K562 (cell line): Measurements from ENCODE around the gene SH3BP2. TPM values are rescaled to one million over a fixed set of nuclear protein-coding genes. Genes with fewer than 3 reads are reported as not detected.

Experiments
- ATAC-seq: fragments of 200-7000 bp; cut with Tn5 transposase; 3 replicates; pipeline ENCODE4 v1.9.1; 2020; ENCODE audit warnings: moderate library complexity
- BruUV-seq: library from RNA; stranded (reverse); fragments of 400-500 nt; replicated peaks from 2 replicates; lab custom pipeline; 2021; lab: Mats Ljungman, UMichigan
- CTCF ChIA-PET: fragments of 300-600 bp; formaldehyde crosslinking; extraction: SDS; loops from one replicate; lab custom pipeline; 2021; ENCODE audit warnings: low intra/inter-chr PET ratio; lab: Yijun Ruan, JAX
- POLR2A ChIA-PET: fragments of 300-600, 350-650 bp; sonication (Branson Sonifier 250); formaldehyde crosslinking; extraction: SDS; loops from one replicate; lab custom pipeline; 2021; ENCODE audit warnings: antibody characterized with exemption, inconsistent platforms; lab: Yijun Ruan, JAX
- DNase-seq, 4 experiments: peaks; one replicate each; pipeline versions ENCODE4 v3.0.0 to v3.0.0-alpha.2; 2011 to 2018; ENCODE audit warnings: low spot score in 3 of 4, mixed read lengths in 3 of 4; ENCODE audit errors: extremely low read depth in 1 of 4
- FAIRE-seq: peaks from 2 replicates; lab custom pipeline; 2011; peaks lifted over from hg19 to GRCh38; lab: Jason Lieb, UNC
- H2AFZ ChIP-seq: 2 replicates; pipeline ENCODE4 v1.6.0; 2011; ENCODE audit warnings: low read depth, low read length, control low read depth, inconsistent platforms
- H3K27ac ChIP-seq: fragments of 200-600 bp; 3 replicates; pipeline ENCODE4 v1.8.0; 2011; ENCODE audit warnings: low read depth, mild to moderate bottlenecking, control low read depth, inconsistent platforms, low read length, moderate library complexity, mixed read lengths; ENCODE audit errors: extremely low read depth
- H3K27me3 ChIP-seq, 2 experiments: fragments of 300-600 bp in 1 of 2; 2 replicates in 1 of 2; 3 replicates in 1 of 2; pipeline versions ENCODE4 v1.6.0 to v1.8.0; 2011; ENCODE audit warnings: inconsistent platforms in 2 of 2, low read length in 2 of 2, mild to moderate bottlenecking in 1 of 2, mixed read lengths in 1 of 2, moderate library complexity in 1 of 2; ENCODE audit not compliant: control insufficient read depth in 2 of 2, insufficient read depth in 2 of 2
- H3K36me3 ChIP-seq: fragments of 300-600 bp; 3 replicates; pipeline ENCODE4 v1.8.0; 2011; ENCODE audit warnings: mild to moderate bottlenecking, low read length, inconsistent platforms; ENCODE audit not compliant: control insufficient read depth, insufficient read depth
- H3K4me1 ChIP-seq, 2 experiments: fragments of 200-600 bp in 1 of 2; replicated peaks in 1 of 2; 2 replicates in 1 of 2; 3 replicates in 1 of 2; pipeline versions ENCODE4 v1.5.1 to v1.8.0; 2011; ENCODE audit warnings: inconsistent platforms in 2 of 2, low read length in 2 of 2, mild to moderate bottlenecking in 1 of 2, mixed read lengths in 1 of 2, moderate library complexity in 1 of 2; ENCODE audit not compliant: control insufficient read depth in 2 of 2, insufficient read depth in 2 of 2
- H3K4me2 ChIP-seq: 2 replicates; pipeline ENCODE4 v1.6.1; 2011; ENCODE audit warnings: low read length, control low read depth, inconsistent platforms, mixed read lengths; ENCODE audit not compliant: insufficient read depth
- H3K4me3 ChIP-seq: fragments of 200-600 bp; sonication (generic), shearing (Covaris generic); 2 replicates; pipeline ENCODE4 v1.5.1; 2016; ENCODE audit warnings: control low read depth, inconsistent platforms
- H3K79me2 ChIP-seq: fragments of 200-600 bp; 3 replicates; pipeline ENCODE4 v1.8.0; 2011; ENCODE audit warnings: low read length, inconsistent platforms; ENCODE audit not compliant: control insufficient read depth, insufficient read depth
- H3K9ac ChIP-seq, 2 experiments: 2 replicates each; pipeline versions ENCODE4 v1.6.0 to v1.6.1; 2011; ENCODE audit warnings: low read depth in 2 of 2, low read length in 2 of 2, control low read depth in 1 of 2, inconsistent platforms in 1 of 2, mild to moderate bottlenecking in 1 of 2, mixed read lengths in 1 of 2; ENCODE audit not compliant: insufficient read depth in 1 of 2
- H3K9me1 ChIP-seq: one replicate; pipeline ENCODE4 v1.6.0; 2011; ENCODE audit warnings: inconsistent platforms, mild to moderate bottlenecking, low read length, moderate library complexity; ENCODE audit not compliant: control insufficient read depth, insufficient read depth
- H3K9me3 ChIP-seq: replicated peaks from 2 replicates; pipeline ENCODE4 v1.5.1; 2011; ENCODE audit warnings: low read depth, low read length, inconsistent platforms; ENCODE audit not compliant: control insufficient read depth, insufficient read depth
- H4K20me1 ChIP-seq: replicated peaks from 2 replicates; pipeline ENCODE4 v1.6.1; 2011; ENCODE audit warnings: low read length, inconsistent platforms, mixed read lengths; ENCODE audit not compliant: control insufficient read depth, insufficient read depth
- FOXJ2 ChIP-seq: fragments of 200-800 bp; sonication (Bioruptor generic); IDR thresholded peaks from 2 replicates; pipeline ENCODE4 v1.6.1; 2016; ENCODE audit warnings: missing genetic modification characterization, missing compliant biosample characterization
- ZNF77 ChIP-seq: fragments of 250-450 bp; sonication (Bioruptor Pico); IDR thresholded peaks from 2 replicates; pipeline ENCODE4 v1.5.0; 2020
- WGBS: fragments of 100-300 bp; shearing (Covaris generic); methylation state at CpG from one replicate; pipeline ENCODE4 v1.1.6; 2016; ENCODE audit warnings: low coverage, mixed read lengths; ENCODE audit not compliant: insufficient coverage; ENCODE audit errors: missing lambda C conversion rate; 5-methylcytosine and 5-hydroxymethylcytosine counted together
- in situ Hi-C: fragments of 300-500 bp; cut with MboI; formaldehyde crosslinking; loops from 4 replicates; pipeline ENCODE4 v1.15.0; 2018; ENCODE audit warnings: inconsistent platforms, mixed read lengths
- intact Hi-C: fragments of 100-400 bp; cut with micrococcal nuclease; formaldehyde crosslinking; loops from 2 replicates; pipeline ENCODE4 v1.14.2; 2022
- polyA plus RNA-seq, 8 experiments: library from polyadenylated mRNA; depleted of rRNA in 4 of 8; stranded (reverse) in 5 of 8; unstranded in 3 of 8; fragments of >200 nt; fragmentation: Nextera tagmentation in 2 of 8; fragmentation: Illumina TruSeq in 1 of 8; extraction: Ambion mirVana in 2 of 8; extraction: Trizol in 1 of 8; gene quantifications; 2 replicates each; pipeline versions ENCODE4 v1.2.1 to v1.2.3, GENCODE V29; 2011 to 2014; ENCODE audit warnings: inconsistent platforms in 1 of 8, missing spikeins in 1 of 8
- total RNA-seq, 7 experiments: library from RNA; depleted of rRNA in 6 of 7; stranded (reverse); fragments of >200 nt in 6 of 7; fragmentation: Illumina TruSeq in 2 of 7; extraction: Trizol in 2 of 7; gene quantifications; 2 replicates each; pipeline versions ENCODE4 v1.2.1 to v1.2.3, GENCODE V29; 2011 to 2021; ENCODE audit warnings: low replicate concordance in 1 of 7
- TF ChIP-seq, protein P1 (sequence below), 2 experiments: fragments of 450-650 bp in 1 of 2; sonication (generic) in 1 of 2; formaldehyde crosslinking in 1 of 2; IDR thresholded peaks; 2 replicates each; pipeline versions ENCODE4 v1.7.1 to v1.9.0; 2016 to 2022; ENCODE audit warnings: inconsistent platforms in 1 of 2, mild to moderate bottlenecking in 1 of 2, missing genetic modification reagents in 1 of 2

The SH3BP2 gene
- total and polyA plus RNA-seq, 9 of the 15 experiments (the other 6 are each of a cell fraction or from before 2014, with no cell fraction given), result 0.34 to 16.0 (median 5.1) TPM

DNA sequence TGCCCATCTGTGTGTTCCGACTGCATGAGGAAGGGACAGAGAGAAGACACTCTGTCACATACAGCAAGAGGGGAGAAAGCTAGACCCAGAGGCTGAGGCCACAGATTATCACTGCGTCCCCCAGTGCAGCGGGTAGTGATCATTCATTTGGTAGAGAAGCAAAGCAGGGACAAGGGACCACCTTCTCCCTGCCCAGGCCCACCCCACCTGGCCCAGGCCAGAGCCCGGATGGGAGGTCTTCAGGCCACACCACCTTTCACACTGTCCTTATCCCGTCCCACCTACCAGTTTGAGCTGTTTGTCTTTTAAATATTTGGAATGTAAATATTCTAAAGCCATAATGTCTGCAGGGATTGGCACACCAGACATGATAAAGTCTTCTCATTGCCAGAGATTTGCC, 47.4 kb upstream of the SH3BP2 start:
- Histone ChIP-seq H3K9me1 (no peaks in the 10 kb centered on the region), H2AFZ (no peak overlapping the region), H3K4me3 (no peak overlapping the region), H3K9me3 (no peaks in the 10 kb centered on the region), H3K4me1 (peaks cover 2 to 14% of the 10 kb centered on the region in 2 experiments; a peak in 3 of 5 replicates), H3K79me2 (peaks cover 8% of the 10 kb centered on the region; the same call in 1 of the 3 replicates), H3K36me3 (peaks cover 69% of the 10 kb centered on the region; the same call in 2 of the 3 replicates), H3K27ac (no peak overlapping the region; the same call in 2 of the 3 replicates), H3K27me3 (no peaks in the 10 kb centered on the region), H3K4me2 (no peak overlapping the region), H4K20me1 (no peaks in the 10 kb centered on the region; the same call in 1 of the 2 replicates), H3K9ac (no peak overlapping the region; a peak in 1 of 4 replicates)
- no peak for TF ChIP-seq FOXJ2
- FAIRE-seq, result no peak
- intact Hi-C loops (no loop called here), in situ Hi-C loops (no loop called here)
- ChIA-PET POLR2A (interaction anchor here (1.3 kb wide), 2 partner anchors 11 to 18 kb away, joined by 3 to 5 read pairs; partner anchors contain the start of gene TNIP2), CTCF (no interaction called here)
- no TSS peak for BruUV-seq
- 85% methylated on average over 5 of the region's 5 CpGs for WGBS
- ATAC-seq, result no peak
- no peak for DNase-seq

GRCh38 chr4:2745981-2746806, 46.7 kb upstream of the SH3BP2 start:
- Histone ChIP-seq H3K36me3 (peaks cover 69% of the 10 kb centered on the region; the same call in 2 of the 3 replicates), H3K9ac (peak overlapping the region in 1 of 2 experiments; percentile 55; a peak in 2 of 4 replicates), H3K27ac (no peak overlapping the region; the same call in 2 of the 3 replicates), H3K9me1 (peaks cover 2% of the 10 kb centered on the region), H4K20me1 (no peaks in the 10 kb centered on the region; the same call in none of the 2 replicates), H3K27me3 (no peaks in the 10 kb centered on the region), H3K4me3 (no peak overlapping the region), H3K9me3 (no peaks in the 10 kb centered on the region), H3K4me2 (no peak overlapping the region), H3K4me1 (peaks cover 2 to 20% of the 10 kb centered on the region in 2 experiments; a peak in 3 of 5 replicates), H3K79me2 (peaks cover 12% of the 10 kb centered on the region; the same call in 1 of the 3 replicates), H2AFZ (no peak overlapping the region)
- intact Hi-C loops, result no loop called here
- ChIA-PET CTCF (no interaction called here), POLR2A (interaction anchor here (0.7 to 1.4 kb wide), 4 partner anchors 10 to 19 kb away, joined by 3 to 5 read pairs (median 4); partner anchors contain the start of gene TNIP2)
- peak; percentile 63 for ATAC-seq
- BruUV-seq, result no TSS peak
- FAIRE-seq, result peak; percentile 56
- WGBS, result 59% methylated on average over 16 of the region's 21 CpGs
- peak in 2 of 4 experiments; percentile 41 to 59 for DNase-seq
- in situ Hi-C loops, result no loop called here
- no peak for TF ChIP-seq ZNF77 (CRISPR knock-in tag)
- TF ChIP-seq, protein P1, sequence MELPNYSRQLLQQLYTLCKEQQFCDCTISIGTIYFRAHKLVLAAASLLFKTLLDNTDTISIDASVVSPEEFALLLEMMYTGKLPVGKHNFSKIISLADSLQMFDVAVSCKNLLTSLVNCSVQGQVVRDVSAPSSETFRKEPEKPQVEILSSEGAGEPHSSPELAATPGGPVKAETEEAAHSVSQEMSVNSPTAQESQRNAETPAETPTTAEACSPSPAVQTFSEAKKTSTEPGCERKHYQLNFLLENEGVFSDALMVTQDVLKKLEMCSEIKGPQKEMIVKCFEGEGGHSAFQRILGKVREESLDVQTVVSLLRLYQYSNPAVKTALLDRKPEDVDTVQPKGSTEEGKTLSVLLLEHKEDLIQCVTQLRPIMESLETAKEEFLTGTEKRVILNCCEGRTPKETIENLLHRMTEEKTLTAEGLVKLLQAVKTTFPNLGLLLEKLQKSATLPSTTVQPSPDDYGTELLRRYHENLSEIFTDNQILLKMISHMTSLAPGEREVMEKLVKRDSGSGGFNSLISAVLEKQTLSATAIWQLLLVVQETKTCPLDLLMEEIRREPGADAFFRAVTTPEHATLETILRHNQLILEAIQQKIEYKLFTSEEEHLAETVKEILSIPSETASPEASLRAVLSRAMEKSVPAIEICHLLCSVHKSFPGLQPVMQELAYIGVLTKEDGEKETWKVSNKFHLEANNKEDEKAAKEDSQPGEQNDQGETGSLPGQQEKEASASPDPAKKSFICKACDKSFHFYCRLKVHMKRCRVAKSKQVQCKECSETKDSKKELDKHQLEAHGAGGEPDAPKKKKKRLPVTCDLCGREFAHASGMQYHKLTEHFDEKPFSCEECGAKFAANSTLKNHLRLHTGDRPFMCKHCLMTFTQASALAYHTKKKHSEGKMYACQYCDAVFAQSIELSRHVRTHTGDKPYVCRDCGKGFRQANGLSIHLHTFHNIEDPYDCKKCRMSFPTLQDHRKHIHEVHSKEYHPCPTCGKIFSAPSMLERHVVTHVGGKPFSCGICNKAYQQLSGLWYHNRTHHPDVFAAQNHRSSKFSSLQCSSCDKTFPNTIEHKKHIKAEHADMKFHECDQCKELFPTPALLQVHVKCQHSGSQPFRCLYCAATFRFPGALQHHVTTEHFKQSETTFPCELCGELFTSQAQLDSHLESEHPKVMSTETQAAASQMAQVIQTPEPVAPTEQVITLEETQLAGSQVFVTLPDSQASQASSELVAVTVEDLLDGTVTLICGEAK (IDR thresholded peaks at IDR 0.05), result no peak
- TF ChIP-seq, protein P1 (CRISPR knock-in tag; IDR thresholded peaks at IDR 0.05), result no peak
